Activated T-cell treated with anti-CD3 and anti-CD28 coated beads, Interleukin-2, amount 50 U/mL, for 1 hour (primary cell): Measurements from ENCODE around the gene LATS1.

Experiments used
- DNase-seq: peaks from one replicate; pipeline ENCODE4 v3.0.0-alpha.2; 2020

LATS1 gene

DNA sequence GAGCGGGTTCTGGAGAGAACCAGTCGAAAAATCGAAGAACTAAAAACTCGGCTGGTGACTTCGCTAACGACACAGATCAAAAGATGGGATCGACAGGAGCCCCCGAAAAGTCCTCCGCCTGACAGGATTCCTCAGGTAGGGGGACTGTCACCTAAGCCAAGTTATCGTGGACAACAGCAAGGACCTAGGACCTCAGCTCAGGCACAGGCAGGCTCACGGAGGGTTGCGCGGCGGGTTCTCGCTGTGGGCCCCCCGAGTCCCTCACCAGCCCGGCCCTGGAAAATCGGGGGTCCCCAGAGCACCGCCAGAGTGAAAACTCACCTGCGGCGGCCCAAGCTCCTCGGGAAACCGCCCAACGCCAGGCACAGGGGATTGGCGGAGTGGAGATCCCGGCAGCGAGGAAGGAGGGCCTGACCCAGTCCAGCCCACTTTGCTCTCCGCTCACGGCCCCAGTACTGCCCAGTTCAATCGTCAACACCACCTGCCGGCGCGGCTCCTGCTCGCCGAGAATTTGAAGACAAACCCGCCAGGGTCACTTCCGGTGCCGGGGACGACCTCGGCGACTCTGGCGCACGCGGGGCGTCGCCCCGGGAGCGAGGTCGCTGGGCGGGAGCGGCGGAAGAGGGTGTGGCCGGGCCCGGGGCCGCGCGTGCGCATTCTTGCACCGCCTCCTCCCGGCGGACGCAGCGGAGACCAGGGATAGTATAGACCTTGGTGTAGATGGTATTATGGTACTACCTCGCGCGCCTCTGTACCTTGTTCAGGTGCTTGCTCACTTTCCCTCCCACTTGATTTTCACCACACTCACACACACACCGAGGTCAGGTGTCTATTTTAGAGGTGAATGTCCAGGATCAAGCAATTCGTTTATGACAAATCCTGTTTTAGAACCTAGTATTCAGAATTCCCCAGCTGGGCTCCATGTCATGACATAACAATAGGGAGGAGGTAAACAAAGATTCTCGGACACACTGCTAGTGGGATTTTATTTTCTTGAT is 69.5 kb downstream of the LATS1 start, which contains the start of gene KATNA1:
TSS of gene KATNA1 (minus strand) at position 567 of the 998 bp plus-strand sequence. CDS start 10,167 bp downstream, outside the sequence.
- peak; percentile 86 for DNase-seq

DNA sequence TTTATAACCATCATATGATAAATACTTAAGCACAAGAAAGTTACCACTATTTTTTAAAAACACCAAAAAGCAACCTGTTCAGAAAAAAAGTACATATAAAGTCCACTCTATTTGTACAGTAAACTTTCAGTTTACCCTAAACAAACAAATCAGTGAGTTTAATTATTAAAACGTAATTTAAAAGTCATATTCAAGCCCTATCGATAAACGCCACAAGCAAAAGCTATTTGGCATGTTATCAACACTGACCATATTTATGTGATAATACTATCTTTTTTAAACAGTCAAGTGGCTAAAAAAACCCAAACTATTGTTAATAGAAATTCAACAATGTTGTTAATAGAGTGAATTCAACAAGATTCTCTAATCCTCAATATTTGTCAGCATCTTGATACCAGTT is 71.3 kb downstream of the LATS1 start:
- DNase-seq, result no peak

- no peak for DNase-seq
These were observed 74.9 kb downstream of the LATS1 start for GRCh38 chr6:149642829-149643580.

GRCh38 chr6:149636124-149636523 is 81.8 kb downstream of the LATS1 start:
- DNase-seq, result no peak

GRCh38 chr6:149634315-149634714 is 83.6 kb downstream of the LATS1 start:
- DNase-seq, result no peak

DNA sequence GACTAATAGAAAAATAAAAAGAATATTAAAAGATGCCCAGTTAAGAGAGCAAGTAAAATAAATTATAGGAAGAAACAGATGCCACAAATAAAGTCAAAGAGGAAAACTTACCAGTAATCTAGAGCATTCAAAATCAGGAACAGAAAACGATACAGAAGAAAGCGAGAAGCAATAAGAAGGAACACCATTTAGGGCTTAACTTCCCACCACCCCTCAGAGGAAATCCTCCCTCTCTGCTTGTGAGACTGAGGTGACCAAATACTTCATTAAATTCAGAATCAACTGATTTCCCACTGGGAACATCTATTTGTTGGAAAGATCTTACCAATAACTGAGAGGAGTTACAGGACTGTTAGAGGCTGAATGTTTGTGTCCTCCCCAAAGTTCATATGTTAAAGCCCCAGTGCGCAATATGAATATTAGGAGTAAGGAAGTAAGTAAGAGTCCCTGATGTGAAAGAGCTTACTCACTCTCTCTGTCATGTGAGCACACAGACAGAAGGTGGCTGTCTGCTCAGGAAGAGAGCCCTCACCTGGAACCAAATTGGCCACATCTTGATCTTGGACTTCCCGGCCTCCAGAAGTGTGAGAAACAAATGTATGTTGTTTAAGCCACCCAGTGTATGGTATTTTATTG is 88.9 kb downstream of the LATS1 start:
- DNase-seq, result no peak

DNA sequence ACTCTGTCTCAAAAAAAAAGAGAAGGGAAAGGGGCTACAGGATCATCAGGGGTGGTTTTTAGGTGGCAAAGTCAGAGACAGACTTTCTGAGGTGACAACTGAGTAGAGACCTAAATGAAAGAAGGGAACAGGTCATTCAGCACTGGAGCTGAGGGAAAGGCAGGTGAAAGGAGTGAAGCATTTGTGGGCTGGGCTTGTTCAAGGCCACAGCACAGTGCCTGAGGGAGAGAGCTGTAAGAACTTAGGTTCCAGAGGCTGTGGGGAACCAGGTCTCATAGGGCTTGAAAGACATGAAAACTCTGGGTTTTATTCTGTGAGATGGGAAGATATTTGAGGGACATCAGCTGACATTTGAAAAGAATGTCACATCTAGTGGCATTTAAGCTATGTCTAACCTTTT is 90.2 kb downstream of the LATS1 start:
- no peak for DNase-seq

GRCh38 chr6:149615805-149616204 is 102.1 kb downstream of the LATS1 start:
- DNase-seq, result no peak

GRCh38 chr6:149614337-149614736 is 103.6 kb downstream of the LATS1 start:
- DNase-seq, result no peak

GRCh38 chr6:149608381-149608982 is 109.4 kb downstream of the LATS1 start:
- no peak for DNase-seq
